Stomach smooth muscle (tissue), 2 donors: ENCODE results near the gene SEPTIN2.
"Not testable (repeated sequence)": the region's sequence is repeated elsewhere in the genome, so short reads cannot be mapped to it uniquely, and the experiment has no call there.

Experiments
- H3K27ac ChIP-seq: one replicate; pipeline ENCODE4 v1.7.0; 2013; ENCODE audit warnings: mild to moderate bottlenecking, low read length, inconsistent platforms
- H3K27me3 ChIP-seq, 2 donors: one replicate each; pipeline ENCODE4 v1.7.0; 2013; ENCODE audit warnings: low read length in 2 of 2; ENCODE audit not compliant: insufficient read depth in 2 of 2, control insufficient read depth in 1 of 2
- H3K36me3 ChIP-seq, 2 donors: one replicate each; pipeline ENCODE4 v1.7.0; 2013; ENCODE audit warnings: low read length in 2 of 2; ENCODE audit not compliant: control insufficient read depth in 2 of 2, insufficient read depth in 2 of 2
- H3K4me1 ChIP-seq: one replicate; pipeline ENCODE4 v1.7.0; 2013; ENCODE audit warnings: low read length; ENCODE audit not compliant: control insufficient read depth, insufficient read depth
- H3K4me3 ChIP-seq, 2 donors: one replicate each; pipeline ENCODE4 v1.7.0; 2013; ENCODE audit warnings: low read length in 2 of 2
- H3K9ac ChIP-seq, 2 donors: one replicate each; pipeline ENCODE4 v1.7.0; 2013; ENCODE audit warnings: low read length in 2 of 2, mild to moderate bottlenecking in 1 of 2
- H3K9me3 ChIP-seq, 2 donors: one replicate each; pipeline ENCODE4 v1.7.0; 2013; ENCODE audit warnings: low read length in 2 of 2; ENCODE audit not compliant: control insufficient read depth in 2 of 2
- donor health status: healthy.
- donor health status: Pancreatic carcinoma.

The SEPTIN2 gene

DNA sequence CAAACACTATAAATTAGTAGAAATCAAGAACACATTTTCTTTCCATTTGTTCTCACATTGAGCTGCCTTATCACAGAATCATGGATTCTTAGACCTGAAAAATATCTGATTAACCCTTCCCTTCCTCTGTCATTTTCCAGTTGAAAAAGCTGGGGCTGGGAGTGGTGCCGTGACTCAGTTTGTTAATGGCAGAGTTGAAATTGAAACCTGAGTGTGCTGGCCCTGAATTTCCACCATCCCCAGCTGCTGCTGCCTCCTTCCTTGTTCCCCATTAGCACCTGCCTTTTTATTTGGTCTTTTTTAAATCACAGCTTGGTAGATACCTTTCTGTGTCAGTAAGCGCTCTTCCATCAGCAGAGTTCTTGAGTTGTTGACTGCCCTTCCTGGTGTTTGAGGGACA, 51.0 kb downstream of the SEPTIN2 start:
- Histone ChIP-seq H3K9me3 (no peaks in the 10 kb centered on the region), H3K4me1 (no peaks in the 10 kb centered on the region), H3K27me3 (no peaks in the 10 kb centered on the region), H3K27ac (no peak overlapping the region), H3K4me3 (no peak overlapping the region), H3K36me3 (no peaks in the 10 kb centered on the region), H3K9ac (no peak overlapping the region)

GRCh38 chr2:241368643-241369042, 52.9 kb downstream of the SEPTIN2 start:
- no peaks in the 10 kb centered on the region for H3K4me1 ChIP-seq
- no peak overlapping the region for H3K4me3 ChIP-seq
- no peak overlapping the region for H3K27ac ChIP-seq
- H3K9me3 ChIP-seq = no peaks in the 10 kb centered on the region
- no peaks in the 10 kb centered on the region for H3K27me3 ChIP-seq
- no peak overlapping the region for H3K9ac ChIP-seq
- no peaks in the 10 kb centered on the region for H3K36me3 ChIP-seq

GRCh38 chr2:241372361-241372992, 56.8 kb downstream of the SEPTIN2 start:
- Histone ChIP-seq H3K4me3 (no peak overlapping the region), H3K4me1 (no peaks in the 10 kb centered on the region), H3K27me3 (no peaks in the 10 kb centered on the region), H3K9ac (no peak overlapping the region), H3K9me3 (no peaks in the 10 kb centered on the region), H3K36me3 (peaks cover 6 to 12% of the 10 kb centered on the region in 2 donors), H3K27ac (no peak overlapping the region)

DNA sequence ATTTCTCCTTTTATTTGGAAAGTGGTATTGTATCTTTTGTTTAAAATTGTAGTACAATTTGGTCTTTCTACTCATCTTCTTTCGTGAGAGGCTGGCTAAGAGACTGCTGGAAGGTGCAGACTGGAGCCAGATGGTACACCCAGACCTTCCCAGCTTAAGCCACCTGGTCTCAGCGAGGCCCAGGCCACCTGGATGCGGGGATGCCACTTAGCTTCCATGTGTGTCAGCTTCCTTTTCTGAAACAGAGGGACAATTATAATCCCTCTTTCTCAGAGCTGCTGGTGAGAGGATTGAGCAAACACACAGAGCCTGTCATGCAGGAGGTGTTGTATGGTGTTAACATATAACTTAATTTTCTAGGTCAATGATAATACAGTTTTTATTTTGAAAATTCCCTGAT, 57.7 kb downstream of the SEPTIN2 start:
- Histone ChIP-seq H3K4me3 (no peak overlapping the region), H3K36me3 (peaks cover 6 to 12% of the 10 kb centered on the region in 2 donors), H3K27me3 (no peaks in the 10 kb centered on the region), H3K9ac (no peak overlapping the region), H3K4me1 (no peaks in the 10 kb centered on the region), H3K27ac (no peak overlapping the region), H3K9me3 (no peaks in the 10 kb centered on the region)

DNA sequence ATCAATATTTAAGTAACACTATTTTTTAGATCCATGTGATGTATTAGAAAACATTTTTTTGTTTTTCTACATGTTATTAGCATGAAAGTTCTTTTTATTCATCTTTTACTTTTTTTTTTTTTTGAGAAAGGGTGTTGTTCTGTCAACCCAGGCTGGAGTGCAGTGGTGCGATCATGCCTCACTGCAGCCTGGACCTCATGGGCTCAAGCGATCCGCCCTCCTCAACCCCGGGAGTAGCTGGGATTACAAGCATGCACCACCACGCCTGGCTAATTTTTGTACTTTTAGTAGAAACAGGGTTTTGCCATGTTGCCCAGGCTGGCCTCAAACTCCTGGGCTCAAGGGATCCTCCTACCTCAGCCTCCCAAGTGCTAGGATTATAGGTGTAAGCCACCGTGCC, 58.2 kb downstream of the SEPTIN2 start:
- H3K27ac ChIP-seq = not testable (repeated sequence)

DNA sequence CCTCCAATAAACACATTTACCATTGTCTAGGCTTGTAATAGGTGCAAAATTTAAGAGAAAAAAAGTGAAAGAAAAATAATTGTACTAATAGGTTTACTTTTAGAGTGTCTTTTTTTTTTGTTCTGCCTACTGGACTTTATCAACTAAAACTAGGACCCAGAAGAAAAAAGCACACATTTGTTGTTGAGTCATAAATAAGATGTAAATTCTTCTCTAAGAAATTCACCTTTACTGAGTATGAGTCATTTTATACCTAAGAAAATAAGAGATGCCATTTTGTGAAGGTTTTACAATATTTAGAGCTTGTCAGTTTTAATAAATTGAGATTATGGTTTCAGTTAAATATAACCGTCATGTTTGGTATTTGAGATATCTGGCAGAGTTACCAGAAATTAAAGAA, 59.6 kb downstream of the SEPTIN2 start:
- Histone ChIP-seq H3K36me3 (peaks cover 6 to 12% of the 10 kb centered on the region in 2 donors), H3K9ac (no peak overlapping the region), H3K4me1 (peaks cover 8% of the 10 kb centered on the region), H3K27ac (no peak overlapping the region), H3K9me3 (no peaks in the 10 kb centered on the region), H3K27me3 (no peaks in the 10 kb centered on the region), H3K4me3 (no peak overlapping the region)

More for the DNA sequence above, 58.2 kb downstream of the SEPTIN2 start:
- peaks cover 6 to 12% of the 10 kb centered on the region in 2 donors for H3K36me3 ChIP-seq
- not testable (repeated sequence) for H3K4me3 ChIP-seq, H3K4me1 ChIP-seq, H3K27me3 ChIP-seq, H3K9ac ChIP-seq, H3K9me3 ChIP-seq

DNA sequence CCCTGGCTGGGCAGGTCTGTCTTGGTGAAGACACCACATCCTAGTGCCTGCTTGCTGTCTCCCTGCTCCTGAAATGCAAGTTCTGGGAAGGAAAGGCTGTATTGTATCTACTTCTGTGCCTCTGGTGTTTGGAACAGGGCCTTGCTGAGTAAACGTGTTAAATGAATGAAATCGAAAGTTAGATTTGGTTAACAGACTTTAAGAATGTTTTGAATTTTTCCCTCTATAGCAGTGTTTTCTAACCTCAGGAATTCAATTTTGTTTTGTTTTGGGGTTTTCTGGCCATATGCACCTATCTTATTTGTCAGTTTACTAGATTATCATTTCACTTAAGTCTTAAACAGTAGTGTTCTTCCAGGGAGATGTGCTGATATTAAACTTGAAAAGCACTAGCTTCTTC, 61.1 kb downstream of the SEPTIN2 start:
- no peak overlapping the region for H3K4me3 ChIP-seq
- peaks cover 11% of the 10 kb centered on the region for H3K4me1 ChIP-seq
- H3K27ac ChIP-seq = no peak overlapping the region
- H3K9ac ChIP-seq = no peak overlapping the region
- peaks cover 6 to 12% of the 10 kb centered on the region in 2 donors for H3K36me3 ChIP-seq
- H3K9me3 ChIP-seq = no peaks in the 10 kb centered on the region
- no peaks in the 10 kb centered on the region for H3K27me3 ChIP-seq

DNA sequence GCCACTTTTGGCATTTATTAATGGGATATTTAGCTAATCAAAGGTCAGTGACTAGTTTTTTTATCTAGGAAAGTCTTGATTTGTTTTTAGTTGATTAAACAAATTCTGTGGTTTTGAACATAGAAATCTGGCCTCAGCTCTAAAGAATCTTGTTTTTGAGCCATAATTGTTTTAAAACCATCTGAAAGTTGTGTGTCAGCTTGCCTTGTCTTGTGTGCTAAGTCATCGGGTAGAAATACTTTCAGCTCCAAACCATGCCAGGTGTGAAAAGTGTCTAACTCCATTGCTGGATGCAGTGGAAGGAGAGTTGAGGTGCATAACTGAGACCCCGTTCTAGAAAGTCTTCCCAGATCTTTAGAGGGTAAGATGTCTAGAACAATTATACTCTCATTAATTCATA, 63.1 kb downstream of the SEPTIN2 start:
- H3K36me3 ChIP-seq = peaks cover 11 to 12% of the 10 kb centered on the region in 2 donors
- no peak overlapping the region for H3K27ac ChIP-seq

DNA sequence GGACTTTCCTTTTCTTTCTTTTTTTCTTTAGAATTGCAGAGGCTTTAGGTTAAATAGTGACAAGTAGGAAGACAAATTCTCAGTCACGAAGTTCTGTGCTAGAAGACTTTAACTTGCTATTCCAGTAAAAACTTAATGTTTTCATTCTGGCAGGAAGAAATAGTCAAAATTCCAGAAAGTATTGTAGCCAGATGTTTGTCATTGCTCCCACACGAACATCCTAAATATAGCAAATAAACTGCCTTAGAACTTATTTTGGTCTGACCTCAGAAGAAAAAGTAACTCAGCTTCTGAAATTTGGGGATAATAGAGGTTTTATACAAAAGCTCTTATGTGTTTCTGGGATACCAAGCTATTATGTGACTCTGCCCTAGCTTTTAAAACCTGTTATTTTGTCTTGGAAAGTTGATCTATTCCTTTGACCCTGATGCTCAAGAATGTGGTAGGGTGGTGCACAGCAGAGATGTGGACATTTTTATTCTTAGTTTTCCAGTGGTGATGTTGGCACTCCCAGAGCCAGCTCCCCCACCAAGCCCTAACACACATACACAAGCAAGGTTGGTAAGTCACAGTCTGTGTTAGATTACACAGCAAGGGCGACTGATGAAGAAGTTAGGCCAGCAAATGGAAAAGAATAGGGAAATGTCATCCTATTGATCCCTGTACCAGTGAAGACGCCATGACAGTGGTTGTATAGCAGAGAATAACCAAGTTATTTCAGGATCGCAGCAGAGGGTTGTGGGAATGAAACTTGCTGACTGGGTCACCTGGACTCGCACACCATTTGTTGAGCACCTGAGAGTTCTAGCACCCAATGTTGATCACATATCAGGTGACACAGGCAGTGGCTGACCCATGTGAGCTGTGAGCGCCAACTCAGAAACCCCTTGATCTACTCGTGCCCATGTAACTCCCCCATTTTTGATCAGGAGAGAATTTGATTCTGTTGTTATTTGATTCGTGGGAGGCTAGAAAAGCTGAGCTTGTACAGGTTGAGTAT, 64.1 kb downstream of the SEPTIN2 start:
- H3K4me3 ChIP-seq = no peak overlapping the region
- H3K36me3 ChIP-seq = peaks cover 8 to 12% of the 10 kb centered on the region in 2 donors
- no peak overlapping the region for H3K27ac ChIP-seq
- H3K9ac ChIP-seq = no peak overlapping the region
- no peaks in the 10 kb centered on the region for H3K27me3 ChIP-seq
- H3K4me1 ChIP-seq = peaks cover 11% of the 10 kb centered on the region
- no peaks in the 10 kb centered on the region for H3K9me3 ChIP-seq

More for the DNA sequence above, 63.1 kb downstream of the SEPTIN2 start:
- H3K27me3 ChIP-seq = no peaks in the 10 kb centered on the region
- no peak overlapping the region for H3K9ac ChIP-seq
- H3K4me3 ChIP-seq = no peak overlapping the region
- no peaks in the 10 kb centered on the region for H3K9me3 ChIP-seq
- H3K4me1 ChIP-seq = peaks cover 11% of the 10 kb centered on the region

DNA sequence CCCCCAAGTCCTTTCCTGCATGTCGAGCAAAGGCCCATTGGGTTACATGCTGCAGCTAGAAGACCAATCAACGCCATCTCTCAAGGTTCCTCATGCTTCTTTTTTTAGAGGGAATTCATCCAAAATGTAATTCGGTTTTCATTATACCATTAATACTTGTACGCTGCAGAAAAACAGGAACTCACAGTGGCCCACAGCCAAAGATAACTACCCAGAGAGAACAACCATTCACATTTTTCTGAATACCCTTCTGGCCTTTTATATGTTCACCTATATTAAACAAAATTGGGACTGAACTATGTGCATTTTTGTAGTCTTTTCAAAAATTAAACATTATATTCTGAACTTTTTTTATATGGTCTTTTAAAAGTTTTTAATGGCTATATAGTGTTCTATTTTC, 66.1 kb downstream of the SEPTIN2 start:
- no peak overlapping the region for H3K9ac ChIP-seq
- no peaks in the 10 kb centered on the region for H3K27me3 ChIP-seq
- peaks cover 0 to 5% of the 10 kb centered on the region in 2 donors for H3K36me3 ChIP-seq
- no peak overlapping the region for H3K27ac ChIP-seq
- H3K4me3 ChIP-seq = no peak overlapping the region
- no peaks in the 10 kb centered on the region for H3K9me3 ChIP-seq
- H3K4me1 ChIP-seq = peaks cover 11% of the 10 kb centered on the region

DNA sequence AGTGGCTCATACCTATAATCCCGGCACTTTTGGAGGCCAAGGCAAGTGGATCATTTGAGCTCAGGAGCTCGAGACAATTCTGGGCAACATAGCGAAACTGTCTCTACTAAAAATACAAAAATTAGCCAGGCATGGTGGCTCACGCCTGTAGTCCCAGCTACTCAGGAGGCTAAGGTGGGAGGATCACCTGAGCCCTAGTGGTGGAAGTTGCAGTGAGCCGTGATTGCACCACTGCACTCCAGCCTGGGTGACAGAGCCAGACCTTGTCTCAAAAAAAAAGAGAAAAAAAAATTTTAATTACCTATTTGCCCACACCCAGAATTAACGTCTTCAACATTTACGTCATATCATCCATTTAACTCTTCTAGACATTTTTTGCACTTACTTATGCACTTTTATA, 69.7 kb downstream of the SEPTIN2 start:
- not testable (repeated sequence) for H3K9ac ChIP-seq, H3K9me3 ChIP-seq, H3K27ac ChIP-seq, H3K27me3 ChIP-seq, H3K36me3 ChIP-seq, H3K4me1 ChIP-seq, H3K4me3 ChIP-seq
